Renal cortex interstitium (tissue), 11 donors: ENCODE data around the gene REPS2. TPM values are rescaled to one million over a fixed set of nuclear protein-coding genes. Genes with fewer than 3 reads are reported as not detected.

Experiments
- DNase-seq, 11 donors: peaks; one replicate each; pipeline ENCODE4 v3.0.0-alpha.2; 2013; ENCODE audit warnings: low read depth in 9 of 11, low spot score in 4 of 11; ENCODE audit errors: extremely low read depth in 1 of 11
- polyA plus RNA-seq, 3 donors: library from polyadenylated mRNA; unstranded; fragments of 120-200 nt; gene quantifications; one replicate each; pipeline ENCODE4 v1.2.1, GENCODE V29; 2013; ENCODE audit not compliant: insufficient read length in 3 of 3

The REPS2 gene
- polyA plus RNA-seq, 3 donors: 11.8 to 20.3 (median 17.9) TPM

DNA sequence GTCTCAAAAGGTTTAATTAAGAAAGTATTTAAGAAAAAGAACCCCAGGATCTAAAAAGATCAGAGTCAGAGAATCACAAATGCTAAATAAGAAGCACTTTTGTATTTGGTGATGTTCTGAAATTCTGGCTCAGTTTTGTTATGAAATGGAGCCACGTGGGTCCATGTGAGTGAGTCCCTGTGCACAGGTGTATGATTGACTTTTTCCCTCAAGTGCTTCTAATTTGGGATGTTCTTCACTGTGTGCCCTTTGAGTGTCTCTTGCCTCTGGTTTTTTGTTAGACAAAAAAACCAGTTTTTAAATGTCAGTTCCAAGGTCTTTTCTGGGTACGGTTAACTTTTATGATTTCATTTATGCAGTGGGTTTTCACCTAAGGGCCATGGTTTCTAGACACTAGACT, 44.4 kb downstream of the REPS2 start:
- no peak for DNase-seq

DNA sequence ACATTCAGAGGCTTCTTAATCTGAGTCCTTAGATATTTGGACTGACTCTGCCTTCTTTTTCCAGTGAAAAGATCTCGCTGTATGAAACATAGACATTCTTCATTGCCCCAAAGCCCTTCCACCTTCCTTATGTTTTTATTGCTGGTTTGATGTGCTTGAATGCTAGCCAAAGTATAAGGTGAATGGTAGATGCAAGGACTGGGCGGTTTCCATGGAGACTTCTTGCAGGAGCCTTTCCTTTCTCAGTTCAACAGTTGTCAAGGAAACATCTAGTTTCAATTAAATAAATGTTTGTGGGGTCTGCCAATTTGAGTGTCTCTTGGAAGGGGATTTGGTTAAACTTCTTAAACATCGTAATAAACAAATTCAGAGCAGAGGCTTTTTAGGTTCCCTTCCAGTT, 46.0 kb downstream of the REPS2 start:
- no peak for DNase-seq

DNA sequence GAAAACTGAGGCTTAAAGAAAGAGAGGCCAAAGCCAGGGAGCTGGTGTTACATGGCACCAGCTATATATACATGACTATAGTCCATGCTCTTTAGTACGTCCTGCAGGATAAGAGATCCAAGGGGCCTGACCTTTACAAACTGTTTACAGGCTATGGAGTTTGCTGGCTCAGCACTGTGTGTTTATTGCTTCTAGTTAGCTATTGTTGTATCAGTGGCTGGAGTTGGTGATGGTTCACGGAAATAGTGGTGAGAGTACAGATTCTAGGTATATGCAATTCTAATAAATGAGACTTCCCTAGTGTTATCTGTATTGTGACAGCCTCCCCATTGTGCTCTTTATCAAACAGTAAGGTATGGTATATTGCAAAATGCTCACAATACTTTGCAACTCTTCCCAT, 46.5 kb downstream of the REPS2 start:
- no peak for DNase-seq

DNA sequence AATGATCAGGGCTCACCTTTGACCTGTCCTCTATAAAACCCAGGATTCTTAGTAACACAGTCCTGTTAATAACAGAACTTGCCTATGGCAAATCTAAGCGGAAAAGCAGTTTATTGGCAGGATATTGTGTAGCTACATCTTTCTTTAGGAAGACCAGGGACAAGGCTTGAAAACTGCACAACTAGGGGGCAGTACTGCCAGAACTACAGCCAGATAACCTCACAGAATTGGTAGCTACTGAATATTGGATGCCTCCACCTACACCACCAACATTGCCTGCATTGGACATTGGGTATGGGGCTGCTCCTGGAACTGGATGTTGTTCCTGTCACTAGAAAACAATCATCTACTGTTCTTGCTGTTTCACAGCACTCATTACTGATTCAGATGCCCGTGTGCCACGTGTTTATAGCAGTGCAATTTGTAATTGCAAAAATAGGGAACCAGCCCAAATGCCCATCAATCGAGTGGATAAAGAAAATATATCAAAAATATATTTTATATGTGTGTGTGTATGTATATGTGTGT, 47.4 kb downstream of the REPS2 start:
- no peak for DNase-seq

DNA sequence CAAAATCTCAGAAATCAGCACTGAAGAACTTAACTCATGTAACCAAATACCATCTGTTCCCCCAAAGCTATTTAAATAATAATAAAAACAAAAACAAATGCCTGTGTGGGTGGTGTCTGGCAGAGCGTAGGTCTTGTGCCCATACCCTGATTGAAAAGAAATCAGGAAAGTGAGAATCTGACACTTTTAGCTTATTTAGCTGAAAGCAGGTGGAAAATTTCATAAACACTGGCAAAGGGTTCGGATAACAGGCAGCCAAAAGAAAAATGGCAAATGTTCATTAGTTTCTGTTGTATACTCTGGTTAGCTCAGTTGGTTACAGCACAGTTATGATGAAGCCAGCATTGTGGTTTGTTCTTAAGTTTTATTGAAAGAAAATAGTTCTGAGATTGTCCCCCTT, 48.3 kb downstream of the REPS2 start:
- DNase-seq: no peak

DNA sequence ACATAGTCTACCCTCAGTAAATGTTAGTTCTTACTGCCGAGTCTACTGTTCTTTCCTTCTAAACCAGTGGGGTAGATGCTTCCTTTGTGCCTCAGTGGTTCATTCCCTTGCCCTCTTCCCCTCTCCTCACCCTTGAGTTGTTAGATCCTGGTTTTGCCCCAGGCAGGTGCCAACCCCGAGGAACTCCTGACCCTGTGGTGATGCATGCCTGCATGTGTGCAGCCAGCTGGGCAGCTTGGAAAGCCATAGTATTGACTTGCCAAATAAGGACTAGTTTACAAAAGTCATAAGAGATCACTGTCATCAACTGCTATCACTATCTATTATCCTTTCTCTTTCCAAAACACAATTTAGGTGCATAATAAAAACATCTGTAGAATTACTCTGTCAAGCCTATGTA, 50.9 kb downstream of the REPS2 start:
- no peak for DNase-seq

DNA sequence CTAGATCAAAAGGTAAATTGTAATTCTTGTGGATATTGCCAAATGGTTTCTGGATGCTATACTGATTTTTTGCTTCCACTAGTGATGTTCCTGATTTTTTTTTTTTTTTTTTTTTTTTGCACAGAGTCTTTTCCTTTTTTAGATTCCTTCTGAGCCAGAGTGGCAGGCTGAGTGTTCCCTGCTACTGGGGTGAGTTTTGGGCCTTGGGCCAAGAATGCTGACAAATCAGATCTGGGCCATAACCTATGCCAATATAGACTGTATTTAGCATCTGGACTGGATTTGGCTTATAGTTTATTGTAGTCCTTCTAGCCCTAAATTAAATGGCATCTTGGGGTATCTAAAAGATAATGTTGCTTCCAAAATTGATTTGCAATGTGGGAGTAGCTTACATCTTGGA, 52.8 kb downstream of the REPS2 start:
- DNase-seq: no peak

DNA sequence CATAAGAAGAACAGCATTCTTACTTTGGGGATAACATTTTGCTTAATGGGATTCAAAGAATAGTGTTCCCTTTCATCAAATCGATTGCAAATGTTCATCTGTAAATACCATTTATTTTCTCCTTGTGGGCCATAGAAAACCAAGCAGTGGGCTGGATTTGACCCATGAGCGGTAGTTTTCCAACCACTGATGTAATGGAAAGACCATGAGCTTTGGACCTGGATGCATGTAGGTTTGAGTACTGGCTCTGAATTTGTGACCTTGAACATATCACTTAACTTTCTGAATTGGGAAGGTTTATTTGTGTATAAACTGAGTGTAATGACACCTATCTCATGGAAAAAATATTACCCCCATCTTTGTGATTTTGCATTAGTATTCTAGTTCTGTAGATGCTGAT, 54.3 kb downstream of the REPS2 start:
- no peak for DNase-seq

DNA sequence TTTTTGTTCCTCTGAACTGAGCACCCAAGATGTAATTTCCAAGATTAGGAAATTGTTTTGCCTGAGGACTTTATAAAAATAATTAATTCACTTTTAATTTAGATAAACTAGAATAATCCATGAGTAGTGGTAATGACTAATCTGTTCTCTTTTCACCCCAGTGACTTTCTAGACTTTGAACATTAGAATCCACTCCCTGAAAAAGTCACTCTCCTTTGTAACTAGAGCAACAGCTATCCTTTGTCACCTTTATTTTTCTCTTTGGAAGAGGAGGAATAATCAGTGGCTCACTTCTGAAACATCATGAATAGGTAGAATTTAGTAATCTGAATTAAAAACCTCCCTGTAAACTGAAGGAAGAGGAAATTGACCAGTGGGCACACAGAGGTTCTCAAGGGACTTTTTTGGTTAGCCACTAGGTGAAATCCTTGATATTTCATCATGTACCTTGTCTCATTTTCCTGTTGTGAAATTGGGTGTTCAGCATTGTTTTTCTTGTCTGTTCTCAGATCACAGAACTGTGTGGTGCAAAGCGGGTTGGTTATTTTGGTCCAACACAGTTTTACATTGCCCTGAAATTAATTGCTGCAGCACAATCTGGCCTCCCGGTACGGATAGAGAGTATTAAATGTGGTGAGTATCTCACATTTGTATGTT, 59.4 kb downstream of the REPS2 start:
- no peak for DNase-seq

DNA sequence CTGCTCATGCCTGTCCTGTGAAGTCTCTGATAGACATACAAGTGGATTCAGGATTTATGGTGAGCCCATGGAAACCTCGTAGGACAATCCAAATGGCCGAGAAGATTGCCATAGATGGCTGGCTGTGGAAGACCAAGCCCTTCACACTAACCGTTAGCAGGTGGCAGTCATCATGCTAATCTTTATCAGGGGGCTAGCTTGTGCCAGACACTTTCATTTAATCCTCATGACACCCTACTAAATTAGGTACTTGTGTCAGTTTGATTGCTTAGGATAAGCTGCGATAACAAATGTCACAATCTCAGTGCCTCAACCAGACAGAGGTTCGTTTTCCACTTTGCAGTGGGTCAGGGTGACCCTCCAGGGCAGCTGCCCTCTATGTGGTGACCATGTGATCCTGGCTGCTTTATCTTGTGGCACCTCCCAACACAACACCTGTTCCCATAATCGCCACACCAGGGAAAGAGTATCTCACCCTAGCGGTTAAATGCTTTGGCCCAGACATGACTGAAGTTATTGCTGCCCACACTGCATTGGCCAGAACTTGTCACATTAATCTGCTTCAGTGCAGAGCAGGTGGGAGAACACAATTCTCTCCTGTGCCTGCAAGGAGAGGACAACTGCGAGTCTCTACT, 60.8 kb downstream of the REPS2 start:
- no peak for DNase-seq

DNA sequence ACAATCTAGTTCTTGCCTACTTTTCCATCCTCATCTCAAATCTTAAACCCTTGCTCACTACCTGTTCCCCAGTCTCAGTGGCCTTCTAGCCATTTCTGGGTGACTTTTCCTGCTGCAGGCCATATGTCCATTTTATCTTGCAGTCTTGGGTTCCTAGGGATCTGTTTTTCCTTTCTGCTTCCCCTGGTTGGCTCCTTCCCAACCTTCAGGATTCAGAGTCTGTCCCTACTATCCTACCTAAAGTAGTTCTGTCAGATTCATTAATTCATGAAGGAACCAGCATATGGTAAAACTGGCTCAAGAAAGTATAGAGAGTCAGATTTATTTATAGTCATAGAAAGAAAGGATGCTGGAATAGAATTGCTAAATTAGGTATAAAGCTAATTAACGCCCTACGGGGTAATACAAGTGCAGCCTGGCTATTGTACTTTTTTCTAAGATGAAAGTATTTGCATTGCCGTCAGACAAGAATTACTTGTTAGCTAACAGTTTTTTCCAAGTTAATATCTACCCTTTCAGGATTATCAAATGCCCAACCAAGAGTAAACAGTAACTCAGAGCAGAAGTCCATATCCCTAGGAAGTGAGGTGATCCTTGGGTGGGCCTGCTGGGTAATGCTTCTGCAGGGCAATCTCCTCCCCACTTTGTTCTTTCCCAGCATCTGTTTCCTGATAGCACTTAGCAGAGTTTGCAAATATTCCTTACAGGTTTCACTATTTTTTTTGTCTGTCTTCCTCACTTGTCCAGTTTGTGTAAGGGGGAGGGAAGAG, 63.6 kb downstream of the REPS2 start:
- DNase-seq: peak in 1 of 11 donors; percentile 21

DNA sequence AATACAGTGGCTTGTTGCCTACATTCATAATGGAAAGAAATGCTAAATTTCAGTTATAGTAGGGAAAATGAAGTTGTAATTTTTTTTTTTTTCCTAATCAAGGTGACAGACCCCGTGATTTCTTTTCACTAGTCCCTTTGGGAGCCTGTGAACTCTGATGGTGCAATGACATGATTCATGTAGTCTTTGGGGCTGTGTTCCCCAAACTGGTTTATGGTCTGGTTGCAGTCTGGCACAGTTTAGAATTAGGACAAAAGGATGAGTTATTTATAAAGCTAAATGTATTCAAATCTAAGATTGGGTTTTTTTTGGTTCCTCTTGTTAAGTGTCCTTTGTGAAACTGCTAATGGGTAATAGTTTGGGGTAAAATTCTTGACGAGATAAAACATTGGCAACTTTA, 66.0 kb downstream of the REPS2 start:
- DNase-seq: no peak

DNA sequence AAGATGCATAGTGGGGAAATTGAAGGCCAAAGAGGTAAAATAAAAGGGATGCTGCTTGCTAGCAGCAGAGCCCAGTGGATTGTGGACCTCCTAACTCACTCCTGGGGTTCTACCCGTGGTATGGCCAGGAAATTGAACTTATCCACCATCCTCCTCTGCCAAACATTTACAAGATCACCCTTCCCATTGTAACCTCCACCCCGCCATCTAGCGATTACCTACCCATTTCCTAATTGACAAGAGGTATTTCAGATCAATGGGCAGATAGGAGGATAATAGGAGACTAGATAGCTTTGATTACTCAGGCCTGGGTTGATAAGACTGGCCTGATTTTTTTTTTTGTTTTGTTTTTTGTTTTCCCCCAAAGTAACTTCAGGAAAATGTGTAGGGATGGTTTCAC, 67.8 kb downstream of the REPS2 start:
- no peak for DNase-seq

DNA sequence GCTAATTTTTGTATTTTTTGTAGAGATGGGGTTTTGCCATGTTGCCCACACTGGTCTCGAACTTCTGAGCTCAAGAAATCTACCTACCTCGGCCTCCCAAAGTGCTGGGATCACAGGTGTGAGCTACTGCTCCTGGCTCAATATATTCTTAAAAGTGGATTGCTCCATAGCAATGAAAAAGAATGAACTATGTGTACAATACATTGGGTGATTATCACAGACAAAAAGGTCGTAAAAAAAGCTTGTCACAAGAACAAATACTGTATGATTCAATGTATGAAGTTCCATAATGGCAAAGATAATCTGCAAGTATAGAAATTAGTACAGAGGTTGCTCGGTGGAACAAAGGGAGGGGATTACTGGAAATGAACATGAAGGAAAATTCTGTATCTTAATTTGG, 70.7 kb downstream of the REPS2 start:
- no peak for DNase-seq

DNA sequence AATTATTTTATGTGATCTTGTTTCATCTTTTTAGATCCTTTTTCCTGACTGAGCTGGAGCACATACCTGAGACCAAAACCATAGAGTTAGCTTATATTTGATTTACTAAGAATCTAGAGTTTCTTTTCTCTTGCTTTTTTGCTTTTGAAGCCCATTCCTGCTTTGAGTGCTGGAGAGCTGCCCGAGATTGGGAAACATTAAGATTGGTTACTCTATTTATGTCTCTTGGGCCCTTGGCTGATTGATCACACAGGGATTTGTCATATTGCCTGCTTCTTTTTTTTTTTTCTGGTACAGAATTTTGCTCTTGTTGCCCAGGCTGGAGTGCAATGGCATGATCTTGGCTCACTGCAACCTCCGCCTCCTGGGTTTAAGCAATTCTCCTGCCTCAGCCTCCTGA, 73.9 kb downstream of the REPS2 start:
- DNase-seq: no peak

DNA sequence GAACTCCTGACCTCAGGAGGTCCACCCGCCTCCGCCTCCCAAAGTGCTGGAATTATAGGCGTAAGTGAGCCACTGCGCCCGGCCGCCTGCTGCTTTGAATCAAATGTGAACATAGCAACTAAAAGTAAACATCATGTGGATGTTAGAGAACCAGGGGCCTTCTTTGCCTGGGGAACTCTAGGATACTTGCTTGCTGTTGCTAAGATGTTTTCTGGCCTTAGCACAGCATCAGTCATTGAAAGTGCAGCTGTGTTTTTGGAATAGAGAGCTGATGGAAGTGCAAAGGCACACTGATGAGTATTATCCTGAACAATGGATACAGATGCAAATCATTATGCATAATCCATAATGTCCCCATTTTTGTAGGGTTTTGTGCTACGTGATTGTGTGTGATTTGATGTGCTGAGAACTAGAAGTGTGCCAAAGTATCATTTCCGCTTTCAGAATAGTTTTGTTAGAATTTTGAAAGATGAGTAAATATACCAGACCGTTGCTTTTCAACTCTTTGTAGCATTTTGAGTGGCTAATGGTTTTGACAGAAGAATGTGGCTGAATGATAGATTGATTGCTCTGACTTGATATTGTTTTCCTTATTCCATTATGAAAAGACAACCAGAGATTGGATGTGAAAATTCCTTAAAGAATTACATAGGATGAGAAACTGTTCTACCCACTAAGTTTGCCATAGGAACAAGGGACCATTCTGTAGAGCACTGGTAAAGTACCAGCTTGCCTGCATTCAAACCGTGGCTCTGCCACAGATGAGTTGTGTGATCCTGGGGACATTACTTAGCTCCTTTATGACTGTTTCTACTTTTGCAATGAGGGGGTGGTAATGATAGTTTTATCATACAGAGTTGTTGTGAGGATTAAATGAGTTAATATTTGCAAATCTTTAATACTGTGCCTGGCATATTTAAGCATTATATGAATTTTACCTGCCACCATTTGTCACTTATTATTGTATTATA, 74.7 kb downstream of the REPS2 start:
- DNase-seq: no peak

DNA sequence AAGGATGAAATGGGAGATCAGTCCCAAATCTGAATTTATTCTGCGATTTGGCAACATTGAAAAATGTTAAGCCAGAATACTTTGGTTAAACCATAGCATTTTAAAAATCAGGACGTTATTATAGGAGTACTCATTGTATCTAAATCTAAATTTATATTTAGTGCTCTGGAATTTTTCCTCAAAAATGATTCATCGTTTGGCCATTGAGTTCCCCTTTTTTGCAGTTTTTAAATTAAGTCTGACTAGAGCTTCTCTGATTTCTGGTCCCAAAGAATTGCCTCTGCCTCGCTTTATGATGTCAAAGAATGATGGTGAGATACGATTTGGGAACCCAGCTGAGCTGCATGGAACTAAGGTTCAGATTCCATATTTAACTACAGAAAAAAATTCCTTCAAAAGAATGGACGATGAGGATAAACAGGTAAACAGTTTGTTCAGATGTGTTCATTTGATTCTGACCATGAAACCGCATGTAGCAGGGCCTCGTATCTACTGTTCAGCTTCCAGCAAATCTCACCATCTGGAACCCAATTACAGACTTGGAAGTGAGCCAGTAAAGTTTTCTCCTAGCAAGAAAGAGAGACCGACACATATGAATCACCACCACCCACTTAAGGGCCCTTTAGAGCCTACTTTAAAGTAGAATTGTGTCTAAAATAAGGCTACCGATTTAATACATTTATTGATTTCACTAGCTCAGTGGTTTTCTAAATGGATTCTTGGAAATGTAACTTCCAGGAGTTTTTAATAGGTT, 75.6 kb downstream of the REPS2 start:
- DNase-seq: peak in 1 of 11 donors; percentile 45

DNA sequence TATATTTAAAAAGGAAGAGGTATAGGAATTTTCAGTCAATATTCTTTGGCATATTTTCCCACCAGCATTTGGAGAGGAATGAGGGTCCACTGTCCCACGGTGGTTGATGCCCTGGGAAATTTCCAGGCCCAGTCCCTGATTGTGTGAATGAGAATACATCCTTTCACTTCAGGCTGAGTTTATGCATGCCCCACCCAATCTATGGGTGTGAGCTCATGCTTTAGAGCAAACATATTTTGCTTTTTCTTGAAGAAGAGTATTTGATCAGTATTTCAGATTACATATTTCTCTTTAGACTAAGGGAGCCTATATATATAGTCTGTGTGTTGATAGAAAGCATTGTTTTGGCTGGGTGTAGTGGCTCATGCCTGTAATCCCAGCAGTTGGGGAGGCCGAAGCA, 77.2 kb downstream of the REPS2 start:
- DNase-seq: no peak
